ENCODE results near the gene ATXN1.

ATXN1 gene

DNA sequence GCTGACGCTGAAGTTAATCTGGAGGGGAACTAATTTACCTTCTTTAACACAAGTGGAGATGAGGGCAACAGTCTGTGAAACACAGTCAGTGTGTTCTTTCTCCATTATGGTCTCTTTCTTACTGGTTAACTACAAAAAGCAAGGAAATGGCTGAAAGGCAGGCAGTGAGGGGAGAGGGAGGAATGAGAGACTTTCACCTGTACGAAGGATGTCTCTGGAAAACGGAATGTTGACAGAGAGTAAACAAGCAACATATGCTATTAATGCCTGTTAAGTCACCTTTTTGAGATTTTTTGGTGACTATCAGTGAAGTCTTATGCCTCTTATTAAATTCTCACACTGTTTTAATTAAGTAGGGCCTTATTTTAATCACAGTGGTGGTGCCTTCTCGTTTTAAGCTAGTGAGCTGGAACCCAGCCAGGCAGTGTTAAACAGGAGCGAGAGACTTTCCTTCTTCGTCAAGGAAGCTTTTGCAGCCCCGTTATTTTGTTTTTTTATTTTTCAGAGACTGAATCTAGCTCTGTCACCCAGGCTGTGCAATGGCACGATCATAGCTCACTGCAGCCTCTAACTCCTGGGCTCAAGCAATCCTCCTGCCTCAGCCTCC lies 165.6 kb downstream of the ATXN1 start:
- TF ChIP-seq GATA3 (IDR thresholded peaks at IDR 0.05; ENCODE audit: low read depth, low read length) (no peak), GATA2 (IDR thresholded peaks at IDR 0.05; ENCODE audit: low read depth, low read length) (no peak)

DNA sequence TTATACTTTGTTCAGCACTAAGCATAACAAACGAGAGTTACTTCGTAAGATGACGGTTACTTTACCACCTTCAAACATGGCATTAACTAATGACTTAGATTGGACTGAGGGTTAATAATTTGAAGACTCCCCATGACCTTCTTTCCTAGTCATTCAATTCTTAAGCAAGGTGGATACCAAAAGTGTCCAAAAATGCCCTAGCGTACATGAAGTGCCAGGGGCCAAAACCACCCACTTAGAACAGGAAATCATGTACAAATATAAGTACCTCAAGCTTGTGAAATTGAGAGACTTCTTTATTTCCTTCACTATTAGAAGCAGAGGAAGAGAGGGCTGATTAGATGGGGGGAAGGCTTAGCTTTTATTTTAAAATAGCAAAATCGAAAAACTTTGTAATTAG lies 166.4 kb downstream of the ATXN1 start:
- TF ChIP-seq GATA3 (IDR thresholded peaks at IDR 0.05; ENCODE audit: low read depth, low read length) (no peak), GATA2 (IDR thresholded peaks at IDR 0.05; ENCODE audit: low read depth, low read length) (no peak)

DNA sequence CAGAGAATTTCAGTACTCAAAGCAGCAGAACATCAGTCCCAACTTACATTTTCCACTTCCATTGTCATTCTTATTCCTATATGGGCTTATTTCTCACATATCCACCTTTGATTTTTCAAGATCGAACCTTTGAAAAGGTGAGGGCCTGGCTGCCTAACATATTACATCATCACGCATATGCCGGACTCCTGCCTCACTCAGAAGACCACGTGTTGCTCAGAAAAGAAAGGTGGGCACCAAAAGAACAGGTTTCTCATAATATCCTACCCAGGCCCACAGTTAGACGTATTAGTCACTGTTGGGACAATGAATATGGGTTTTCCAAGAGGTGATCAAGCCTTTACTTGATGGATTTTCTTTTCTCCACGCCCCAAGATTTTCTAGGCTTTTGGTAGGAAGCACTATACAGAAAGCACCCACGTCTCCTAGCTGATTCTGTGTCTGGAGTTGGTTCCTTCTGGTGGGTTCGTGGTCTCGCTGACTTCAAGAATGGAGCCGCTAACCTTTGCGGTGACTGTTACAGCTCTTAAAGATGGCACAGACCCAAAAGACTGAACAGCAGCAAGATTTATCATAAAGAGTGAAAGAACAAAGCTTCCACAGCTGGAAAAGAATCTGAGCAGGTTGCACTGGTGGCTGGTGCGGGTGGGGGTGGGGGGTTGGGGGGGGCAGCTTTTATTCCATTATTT lies 168.9 kb downstream of the ATXN1 start:
- TF ChIP-seq GATA2 (IDR thresholded peaks at IDR 0.05; ENCODE audit: low read depth, low read length), result no peak
- TF ChIP-seq GATA3 (IDR thresholded peaks at IDR 0.05; ENCODE audit: low read depth, low read length), result no peak

- TF ChIP-seq GATA3 (IDR thresholded peaks at IDR 0.05; ENCODE audit: low read depth, low read length), result no peak
- no peak for TF ChIP-seq GATA2 (IDR thresholded peaks at IDR 0.05; ENCODE audit: low read depth, low read length)
Observed at GRCh38 chr6:16591396-16592222, 169.7 kb downstream of the ATXN1 start.

GRCh38 chr6:16585805-16586204 lies 175.5 kb downstream of the ATXN1 start:
- no peak for TF ChIP-seq GATA3 (IDR thresholded peaks at IDR 0.05; ENCODE audit: low read depth, low read length)
- no peak for TF ChIP-seq GATA2 (IDR thresholded peaks at IDR 0.05; ENCODE audit: low read depth, low read length)

GRCh38 chr6:16583144-16583762 lies 178.0 kb downstream of the ATXN1 start:
- TF ChIP-seq GATA2 (IDR thresholded peaks at IDR 0.05; ENCODE audit: low read depth, low read length), result no peak
- TF ChIP-seq GATA3 (IDR thresholded peaks at IDR 0.05; ENCODE audit: low read depth, low read length), result no peak

GRCh38 chr6:16582446-16583143 lies 178.7 kb downstream of the ATXN1 start:
- TF ChIP-seq GATA2 (IDR thresholded peaks at IDR 0.05; ENCODE audit: low read depth, low read length), result no peak
- TF ChIP-seq GATA3 (IDR thresholded peaks at IDR 0.05; ENCODE audit: low read depth, low read length), result no peak

- TF ChIP-seq GATA3 (IDR thresholded peaks at IDR 0.05; ENCODE audit: low read depth, low read length), result no peak
- TF ChIP-seq GATA2 (IDR thresholded peaks at IDR 0.05; ENCODE audit: low read depth, low read length), result no peak
Observed at GRCh38 chr6:16578695-16579285, 182.5 kb downstream of the ATXN1 start.

GRCh38 chr6:16576451-16577368 lies 184.6 kb downstream of the ATXN1 start:
- TF ChIP-seq GATA2 (IDR thresholded peaks at IDR 0.05; ENCODE audit: low read depth, low read length) (no peak), GATA3 (IDR thresholded peaks at IDR 0.05; ENCODE audit: low read depth, low read length) (no peak)

DNA sequence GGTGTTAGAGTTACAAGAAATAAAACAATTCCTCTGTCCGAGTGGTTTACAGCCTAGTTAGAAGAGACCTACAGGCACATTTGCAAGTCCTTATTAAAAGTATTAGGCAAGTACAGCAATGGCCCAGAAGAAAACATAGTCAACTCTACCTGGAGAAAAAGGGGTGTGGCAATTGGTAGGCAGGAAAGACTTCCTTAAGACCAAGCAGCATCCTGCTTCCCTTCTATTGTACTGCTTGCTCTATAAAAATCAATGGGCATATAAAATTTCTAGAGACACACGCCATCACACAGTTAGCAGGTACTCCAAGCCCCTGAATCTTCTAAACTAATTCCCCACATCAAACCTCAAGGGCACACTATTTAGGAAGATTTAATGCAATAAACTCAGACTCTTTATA lies 185.6 kb downstream of the ATXN1 start:
- TF ChIP-seq GATA3 (IDR thresholded peaks at IDR 0.05; ENCODE audit: low read depth, low read length) (no peak), GATA2 (IDR thresholded peaks at IDR 0.05; ENCODE audit: low read depth, low read length) (no peak)

DNA sequence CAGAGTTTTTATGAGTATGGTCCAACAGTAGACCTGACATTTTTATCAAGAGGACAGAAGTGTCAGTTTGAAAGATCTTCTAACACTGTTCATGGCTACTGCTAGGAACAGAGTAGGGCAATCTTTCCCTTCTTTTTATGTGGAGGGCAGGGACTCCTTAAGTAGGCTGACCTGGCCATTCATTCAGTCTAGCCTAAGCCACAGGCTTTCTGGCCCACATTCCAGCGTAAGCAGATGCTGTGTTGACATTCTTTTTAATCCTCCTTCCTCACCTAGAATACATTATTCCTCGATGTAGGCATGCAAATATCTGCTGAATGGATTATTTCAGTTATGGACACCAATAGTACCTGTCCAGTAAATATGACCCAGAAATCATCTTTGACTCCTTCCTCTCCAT lies 188.3 kb downstream of the ATXN1 start:
- TF ChIP-seq GATA2 (IDR thresholded peaks at IDR 0.05; ENCODE audit: low read depth, low read length) (no peak), GATA3 (IDR thresholded peaks at IDR 0.05; ENCODE audit: low read depth, low read length) (no peak)

GRCh38 chr6:16572317-16572716 lies 188.9 kb downstream of the ATXN1 start:
- TF ChIP-seq GATA3 (IDR thresholded peaks at IDR 0.05; ENCODE audit: low read depth, low read length) (no peak), GATA2 (IDR thresholded peaks at IDR 0.05; ENCODE audit: low read depth, low read length) (no peak)
